NCI-H1436 (cell line): ENCODE results near the gene GABRA4.

ENCODE experiments used
- DNase-seq: peaks from one replicate; lab custom pipeline; 2025; lab: John Stamatoyannopoulos, UW

GABRA4 gene

GRCh38 chr4:46927201-46927600 lies 66.2 kb downstream of the GABRA4 start:
- DNase-seq, result no peak

- no peak for DNase-seq
Measured at GRCh38 chr4:46924789-46925529, 68.4 kb downstream of the GABRA4 start.

GRCh38 chr4:46922205-46922604 lies 71.2 kb downstream of the GABRA4 start:
- no peak for DNase-seq

- no peak for DNase-seq
Measured at GRCh38 chr4:46909078-46909477, 84.3 kb downstream of the GABRA4 start, which contains the start of gene COX7B2. COX7B2 (minus strand) TSS chr4:46909245; CDS start chr4:46735192, 174,053 bp downstream.

- DNase-seq, result no peak
Measured at GRCh38 chr4:46908148-46908547, 85.2 kb downstream of the GABRA4 start.

- no peak for DNase-seq
Measured at GRCh38 chr4:46900082-46900481, 93.3 kb downstream of the GABRA4 start.

GRCh38 chr4:46894826-46895225 lies 98.6 kb downstream of the GABRA4 start:
- DNase-seq, result no peak

GRCh38 chr4:46890056-46890455 lies 103.3 kb downstream of the GABRA4 start:
- no peak for DNase-seq

GRCh38 chr4:46889410-46889809 lies 104.0 kb downstream of the GABRA4 start:
- DNase-seq, result no peak

GRCh38 chr4:46886711-46887110 lies 106.7 kb downstream of the GABRA4 start:
- no peak for DNase-seq

- no peak for DNase-seq
Measured at GRCh38 chr4:46878641-46879040, 114.7 kb downstream of the GABRA4 start.

- DNase-seq, result no peak
Measured at GRCh38 chr4:46874811-46875210, 118.6 kb downstream of the GABRA4 start.

GRCh38 chr4:46870411-46870810 lies 123.0 kb downstream of the GABRA4 start:
- no peak for DNase-seq
